HG03469 (cell line): ENCODE data around the gene CSNK1G3.
"Not testable (repeated sequence)": the region's sequence is repeated elsewhere in the genome, so short reads cannot be mapped to it uniquely, and the experiment has no call there.

ENCODE experiments used
- ATAC-seq: cut with Tn5 transposase; IDR thresholded peaks from one replicate; pipeline ENCODE4 v1.9.1; 2021; ENCODE audit warnings: mild to moderate bottlenecking, moderate library complexity, moderate number of reproducible peaks; ENCODE audit not compliant: unreplicated experiment

Gene CSNK1G3

GRCh38 chr5:123511648-123512605, at the start of gene CSNK1G3:
Gene CSNK1G3, plus strand, starts transcription at chr5:123512177. Its CDS starts 33,487 bp downstream, at chr5:123545664.
- ATAC-seq, result peak; percentile 89

GRCh38 chr5:123466839-123467238, 45.1 kb upstream of the CSNK1G3 start:
- ATAC-seq, result not testable (repeated sequence)

- no peak for ATAC-seq
These were observed 40.6 kb upstream of the CSNK1G3 start for GRCh38 chr5:123471385-123471784.

GRCh38 chr5:123472150-123472924, 39.6 kb upstream of the CSNK1G3 start:
- ATAC-seq, result no peak

- no peak for ATAC-seq
These were observed 37.7 kb upstream of the CSNK1G3 start for GRCh38 chr5:123474228-123474627.

GRCh38 chr5:123476731-123477130, 35.2 kb upstream of the CSNK1G3 start:
- ATAC-seq, result no peak

- no peak for ATAC-seq
These were observed 33.4 kb upstream of the CSNK1G3 start for GRCh38 chr5:123478546-123478945.

GRCh38 chr5:123482258-123482657, 29.7 kb upstream of the CSNK1G3 start:
- no peak for ATAC-seq

GRCh38 chr5:123483446-123484077, 28.4 kb upstream of the CSNK1G3 start:
- no peak for ATAC-seq

- ATAC-seq, result no peak
These were observed 26.7 kb upstream of the CSNK1G3 start for GRCh38 chr5:123485275-123485674.

GRCh38 chr5:123486951-123487655, 24.9 kb upstream of the CSNK1G3 start:
- no peak for ATAC-seq

- no peak for ATAC-seq
These were observed 21.0 kb upstream of the CSNK1G3 start for GRCh38 chr5:123490974-123491373.

- ATAC-seq, result not testable (repeated sequence)
These were observed 16.8 kb upstream of the CSNK1G3 start for GRCh38 chr5:123495211-123495610.

GRCh38 chr5:123496892-123497291, 15.1 kb upstream of the CSNK1G3 start:
- ATAC-seq, result no peak

GRCh38 chr5:123500471-123500870, 11.5 kb upstream of the CSNK1G3 start:
- no peak for ATAC-seq

GRCh38 chr5:123502120-123502519, 9.9 kb upstream of the CSNK1G3 start:
- no peak for ATAC-seq

GRCh38 chr5:123503299-123503698, 8.7 kb upstream of the CSNK1G3 start:
- no peak for ATAC-seq

GRCh38 chr5:123505633-123506032, 6.3 kb upstream of the CSNK1G3 start:
- ATAC-seq, result no peak

- no peak for ATAC-seq
These were observed 3.5 kb upstream of the CSNK1G3 start for GRCh38 chr5:123508441-123508840.

- ATAC-seq, result no peak
These were observed 708 bp upstream of the CSNK1G3 start for GRCh38 chr5:123511290-123511647.
